Naive B cell (primary cell): ENCODE results near the gene SPRR4. TPM values are rescaled to one million over a fixed set of nuclear protein-coding genes. Genes with fewer than 3 reads are reported as not detected.
A peak's percentile ranks its signal among the peaks of the same experiment; 100 is the strongest.

ENCODE experiments used
- ATAC-seq, 2 donors: fragments of 150-1000 bp; cut with Tn5 transposase; 2 replicates each; pipeline ENCODE4 v1.10.0; 2021; ENCODE audit warnings: low read depth in 2 of 2, mild to moderate bottlenecking in 2 of 2, moderate library complexity in 2 of 2
- DNase-seq: peaks from one replicate; pipeline ENCODE4 v3.0.0; 2022
- H3K27ac Mint-ChIP-seq, 6 donors: one replicate each; pipeline ENCODE4 v1.8.0; 2020 to 2022; ENCODE audit warnings: mild to moderate bottlenecking in 6 of 6, mixed read lengths in 6 of 6, moderate library complexity in 5 of 6, inconsistent platforms in 2 of 6
- H3K27me3 Mint-ChIP-seq, 3 donors: one replicate each; pipeline ENCODE4 v1.8.0; 2021 to 2022; ENCODE audit warnings: mixed read lengths in 3 of 3, mild to moderate bottlenecking in 1 of 3
- H3K36me3 Mint-ChIP-seq, 2 donors: one replicate each; pipeline ENCODE4 v1.8.0; 2020 to 2022; ENCODE audit warnings: mixed read lengths in 2 of 2, inconsistent platforms in 1 of 2, mild to moderate bottlenecking in 1 of 2
- H3K4me1 Mint-ChIP-seq, 3 donors: one replicate each; pipeline ENCODE4 v1.8.0; 2020 to 2022; ENCODE audit warnings: mixed read lengths in 3 of 3, inconsistent platforms in 1 of 3, mild to moderate bottlenecking in 1 of 3, moderate library complexity in 1 of 3
- H3K4me3 Mint-ChIP-seq, 8 donors: one replicate each; pipeline ENCODE4 v1.8.0; 2020 to 2022; ENCODE audit warnings: mild to moderate bottlenecking in 8 of 8, mixed read lengths in 8 of 8, moderate library complexity in 8 of 8, inconsistent platforms in 2 of 8
- H3K9me3 Mint-ChIP-seq, 7 donors: one replicate each; pipeline ENCODE4 v1.8.0; 2020 to 2022; ENCODE audit warnings: mixed read lengths in 7 of 7, mild to moderate bottlenecking in 5 of 7, inconsistent platforms in 2 of 7, moderate library complexity in 1 of 7
- polyA plus RNA-seq, 6 donors: library from polyadenylated mRNA; unstranded; fragments of 300-500 nt; fragmentation: Illumina TruSeq; gene quantifications; one replicate each; pipeline ENCODE4 v1.2.3, GENCODE V29; 2021; ENCODE audit warnings: low read depth in 6 of 6

The SPRR4 gene, protein sequence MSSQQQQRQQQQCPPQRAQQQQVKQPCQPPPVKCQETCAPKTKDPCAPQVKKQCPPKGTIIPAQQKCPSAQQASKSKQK
- polyA plus RNA-seq: not detected

- no peaks in the 10 kb centered on the region for H3K36me3 Mint-ChIP-seq
- peaks cover 0 to 5% (median 0%) of the 10 kb centered on the region in 7 donors for H3K9me3 Mint-ChIP-seq
- no peak for ATAC-seq
- peaks cover 32 to 72% (median 33%) of the 10 kb centered on the region in 3 donors for H3K27me3 Mint-ChIP-seq
- no peaks in the 10 kb centered on the region for H3K4me1 Mint-ChIP-seq
- no peak for DNase-seq
- H3K27ac Mint-ChIP-seq: no peak within 1 kb of the TSS
- H3K4me3 Mint-ChIP-seq: no peak within 1 kb of the TSS
Measured at GRCh38 chr1:152970495-152970894, at the start of gene SPRR4. Gene SPRR4 (plus strand): TSS chr1:152970648. CDS start chr1:152971891, 1,243 bp downstream.

GRCh38 chr1:152924191-152924590 is 46.3 kb upstream of the SPRR4 start:
- ATAC-seq (no peak), DNase-seq (no peak)
- Mint-ChIP-seq H3K9me3 (peaks cover 0 to 5% (median 3%) of the 10 kb centered on the region in 7 donors), H3K4me1 (no peaks in the 10 kb centered on the region), H3K36me3 (no peaks in the 10 kb centered on the region), H3K27me3 (peaks cover 25 to 38% (median 33%) of the 10 kb centered on the region in 3 donors), H3K27ac (no peak overlapping the region), H3K4me3 (no peak overlapping the region)

- ATAC-seq (no peak), DNase-seq (no peak)
- no peak overlapping the region for H3K27ac Mint-ChIP-seq
- peaks cover 0 to 4% (median 3%) of the 10 kb centered on the region in 7 donors for H3K9me3 Mint-ChIP-seq
- H3K4me3 Mint-ChIP-seq: no peak overlapping the region
- no peaks in the 10 kb centered on the region for H3K36me3 Mint-ChIP-seq
- peaks cover 25 to 41% (median 29%) of the 10 kb centered on the region in 3 donors for H3K27me3 Mint-ChIP-seq
- H3K4me1 Mint-ChIP-seq: no peaks in the 10 kb centered on the region
Measured at GRCh38 chr1:152926091-152926490, 44.4 kb upstream of the SPRR4 start.

DNA sequence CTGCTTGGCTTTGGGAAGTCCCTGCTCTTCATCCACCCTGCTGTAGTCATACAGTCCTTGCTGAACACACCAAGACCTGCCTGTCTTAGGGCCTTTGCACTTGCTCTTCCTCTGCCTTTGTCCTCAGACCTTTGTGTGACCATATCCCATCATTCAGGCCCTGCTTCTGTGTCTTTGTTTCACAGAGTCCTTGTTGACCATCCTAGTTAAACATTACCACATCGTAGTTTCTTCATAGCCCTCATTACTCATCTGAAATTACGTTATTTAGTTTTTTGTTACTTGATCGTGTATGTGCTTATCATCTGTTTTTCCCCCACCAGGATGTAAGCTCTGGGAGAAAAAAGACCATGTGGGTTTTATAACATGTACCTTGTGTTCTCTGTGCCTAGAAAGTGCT is 41.8 kb upstream of the SPRR4 start:
- no peak overlapping the region for H3K27ac Mint-ChIP-seq
- no peak for ATAC-seq
- no peaks in the 10 kb centered on the region for H3K36me3 Mint-ChIP-seq
- H3K4me3 Mint-ChIP-seq: no peak overlapping the region
- no peaks in the 10 kb centered on the region for H3K4me1 Mint-ChIP-seq
- H3K9me3 Mint-ChIP-seq: peaks cover 0 to 4% (median 0%) of the 10 kb centered on the region in 7 donors
- peaks cover 19 to 31% (median 24%) of the 10 kb centered on the region in 3 donors for H3K27me3 Mint-ChIP-seq
- no peak for DNase-seq

DNA sequence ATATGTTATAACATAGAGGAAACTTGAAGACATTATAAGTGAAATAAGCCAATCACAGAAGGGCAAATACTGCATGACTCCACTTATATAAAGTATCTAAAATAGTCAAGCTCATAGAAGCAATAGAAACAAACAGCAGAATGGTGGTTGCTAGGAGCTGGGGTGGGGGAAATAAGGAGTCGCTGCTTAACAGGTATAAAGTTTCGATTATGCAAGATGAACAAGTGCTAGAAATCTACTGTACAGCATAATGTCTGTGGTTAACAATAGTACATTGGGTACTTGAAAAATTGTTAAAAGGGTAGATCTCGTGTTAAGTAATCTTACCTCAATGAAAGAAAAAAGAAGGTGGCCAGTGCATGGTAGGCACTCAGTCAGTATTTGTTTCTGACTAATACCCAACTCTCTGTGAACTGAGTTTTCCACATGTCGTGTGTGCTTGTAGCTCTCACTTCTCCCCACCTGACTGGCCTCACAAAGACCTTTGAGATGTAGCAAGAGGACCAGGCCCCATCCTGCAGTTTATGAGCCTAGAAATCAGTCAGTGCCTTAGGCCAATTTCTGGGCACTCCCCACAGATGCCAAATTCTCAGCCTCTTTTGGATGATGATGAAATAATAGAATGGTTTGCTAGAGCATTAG is 38.2 kb upstream of the SPRR4 start:
- DNase-seq: no peak
- ATAC-seq: no peak
- Mint-ChIP-seq H3K4me3 (no peak overlapping the region), H3K9me3 (peaks cover 0 to 4% (median 2%) of the 10 kb centered on the region in 7 donors), H3K36me3 (no peaks in the 10 kb centered on the region), H3K27me3 (peaks cover 15 to 23% (median 18%) of the 10 kb centered on the region in 3 donors), H3K27ac (no peak overlapping the region), H3K4me1 (no peaks in the 10 kb centered on the region)

DNA sequence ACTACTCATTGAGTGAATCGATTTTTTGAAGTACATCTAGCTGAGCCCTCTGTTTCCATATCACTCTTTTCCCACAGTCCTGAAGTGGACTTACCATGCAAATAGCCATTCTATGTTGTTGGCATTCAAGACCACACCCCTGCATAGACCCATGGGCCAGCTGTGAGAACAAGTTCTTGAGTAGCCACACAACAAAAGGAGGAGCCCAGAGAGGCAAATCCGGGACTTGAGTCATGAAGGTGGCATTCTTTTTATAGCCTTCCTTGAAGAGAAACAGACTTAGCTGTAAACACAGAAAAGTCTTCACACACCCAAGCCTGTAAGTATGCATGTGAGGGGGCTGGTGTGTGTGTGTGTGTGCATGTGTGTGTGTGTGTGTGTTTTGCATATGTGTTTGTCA is 37.3 kb upstream of the SPRR4 start:
- no peak overlapping the region for H3K27ac Mint-ChIP-seq
- peaks cover 0 to 4% (median 2%) of the 10 kb centered on the region in 7 donors for H3K9me3 Mint-ChIP-seq
- H3K36me3 Mint-ChIP-seq: no peaks in the 10 kb centered on the region
- no peak for DNase-seq
- H3K27me3 Mint-ChIP-seq: peaks cover 15 to 23% (median 18%) of the 10 kb centered on the region in 3 donors
- no peak for ATAC-seq
- H3K4me3 Mint-ChIP-seq: no peak overlapping the region
- no peaks in the 10 kb centered on the region for H3K4me1 Mint-ChIP-seq

- no peak overlapping the region for H3K4me3 Mint-ChIP-seq
- H3K9me3 Mint-ChIP-seq: peaks cover 0 to 6% (median 3%) of the 10 kb centered on the region in 7 donors
- H3K4me1 Mint-ChIP-seq: no peaks in the 10 kb centered on the region
Measured at GRCh38 chr1:152940614-152941013, 29.8 kb upstream of the SPRR4 start.

DNA sequence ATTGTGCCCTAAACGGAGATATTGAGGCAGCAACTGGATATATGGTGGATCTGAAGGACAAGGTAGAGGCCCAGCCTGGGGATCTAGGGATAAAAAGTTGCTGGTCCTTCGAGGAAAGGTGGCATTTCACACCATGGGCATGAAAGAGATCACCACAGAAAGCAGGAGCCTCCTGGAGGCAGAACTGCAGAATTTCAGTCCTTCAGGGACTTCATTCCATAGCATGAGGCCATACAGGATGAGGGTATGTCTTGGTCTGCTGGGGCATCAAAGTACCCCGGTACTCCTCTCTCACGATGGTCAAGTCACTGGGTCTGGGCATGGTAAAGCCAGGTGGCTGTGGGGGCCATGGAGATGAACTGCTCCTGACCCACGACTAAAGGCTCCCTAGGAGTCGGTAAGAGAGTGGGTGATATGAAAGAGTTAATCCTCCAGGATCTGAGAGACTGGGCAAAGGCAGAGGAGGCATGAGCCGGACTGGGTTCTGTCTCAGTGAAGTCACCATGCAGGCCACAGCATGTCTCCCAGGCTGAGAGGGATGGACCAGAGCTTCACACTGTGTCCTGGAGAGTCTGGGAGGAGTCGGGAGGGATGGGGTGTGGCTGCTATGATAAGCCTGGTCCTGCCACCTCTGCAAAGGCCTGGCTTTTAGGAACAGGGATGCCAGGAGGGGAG is 29.3 kb upstream of the SPRR4 start:
- H3K27me3 Mint-ChIP-seq: peaks cover 0 to 13% (median 8%) of the 10 kb centered on the region in 3 donors
- peak overlapping the region in 1 of 6 donors; percentile 49 for H3K27ac Mint-ChIP-seq
- peaks cover 0 to 6% (median 2%) of the 10 kb centered on the region in 7 donors for H3K9me3 Mint-ChIP-seq
- H3K4me1 Mint-ChIP-seq: no peaks in the 10 kb centered on the region
- peaks cover 0 to 8% of the 10 kb centered on the region in 2 donors for H3K36me3 Mint-ChIP-seq
- ATAC-seq (no peak), DNase-seq (no peak)
- no peak overlapping the region for H3K4me3 Mint-ChIP-seq

More at GRCh38 chr1:152940614-152941013, 29.8 kb upstream of the SPRR4 start:
- no peak for DNase-seq
- peaks cover under 1 to 13% (median 8%) of the 10 kb centered on the region in 3 donors for H3K27me3 Mint-ChIP-seq
- ATAC-seq: no peak
- peaks cover 0 to 8% of the 10 kb centered on the region in 2 donors for H3K36me3 Mint-ChIP-seq
- H3K27ac Mint-ChIP-seq: no peak overlapping the region

DNA sequence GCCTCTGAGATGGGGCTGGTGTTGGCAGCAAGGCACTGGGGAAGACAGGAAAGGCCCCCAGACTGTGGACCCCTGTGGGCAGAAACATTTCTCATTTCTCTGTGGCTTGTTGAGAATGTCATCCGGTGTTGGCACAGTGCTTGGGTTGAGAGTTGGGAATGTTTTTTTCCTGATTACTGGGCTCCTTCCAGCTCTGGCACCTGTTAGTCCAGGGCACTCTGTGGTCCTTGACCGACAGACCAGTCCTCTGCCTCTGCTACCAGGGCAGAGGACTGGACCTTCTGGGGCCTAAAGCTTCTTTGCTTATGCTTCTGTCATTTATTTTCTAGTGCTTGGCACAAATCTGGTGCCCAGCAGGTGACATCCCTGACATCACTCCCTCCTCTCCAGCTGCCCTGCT is 28.3 kb upstream of the SPRR4 start:
- ATAC-seq (no peak), DNase-seq (no peak)
- H3K4me1 Mint-ChIP-seq: no peaks in the 10 kb centered on the region
- H3K9me3 Mint-ChIP-seq: peaks cover 0 to 6% (median 0%) of the 10 kb centered on the region in 7 donors
- H3K27me3 Mint-ChIP-seq: peaks cover under 1 to 21% (median 8%) of the 10 kb centered on the region in 3 donors
- no peak overlapping the region for H3K27ac Mint-ChIP-seq
- peak overlapping the region in 1 of 8 donors; percentile 57 for H3K4me3 Mint-ChIP-seq
- H3K36me3 Mint-ChIP-seq: peaks cover 0 to 8% of the 10 kb centered on the region in 2 donors

DNA sequence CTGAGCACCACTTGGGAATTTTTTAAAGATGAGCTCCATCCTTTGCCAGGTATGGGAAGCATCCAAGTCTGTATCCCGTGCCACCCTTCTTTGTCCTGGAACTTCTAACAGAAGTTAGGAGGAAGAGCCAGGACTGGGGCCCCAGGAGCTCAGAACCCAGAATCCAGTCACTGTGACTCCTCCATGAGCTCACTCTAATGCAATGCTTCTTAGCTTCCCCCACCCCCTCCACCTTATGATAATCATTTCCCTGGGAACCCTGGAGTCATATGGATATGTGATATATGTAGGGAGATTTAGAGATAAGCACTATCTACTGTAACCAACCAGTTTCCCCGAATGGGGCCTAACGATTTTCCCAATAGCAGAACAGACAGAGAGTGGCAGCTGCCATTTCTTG is 24.2 kb upstream of the SPRR4 start:
- DNase-seq: no peak
- no peak overlapping the region for H3K4me3 Mint-ChIP-seq
- H3K36me3 Mint-ChIP-seq: no peaks in the 10 kb centered on the region
- H3K4me1 Mint-ChIP-seq: no peaks in the 10 kb centered on the region
- no peak overlapping the region for H3K27ac Mint-ChIP-seq
- peaks cover 11 to 26% (median 13%) of the 10 kb centered on the region in 3 donors for H3K27me3 Mint-ChIP-seq
- no peak for ATAC-seq
- H3K9me3 Mint-ChIP-seq: no peaks in the 10 kb centered on the region

GRCh38 chr1:152946651-152947256 is 23.7 kb upstream of the SPRR4 start, which contains the start of gene SPRR5:
Gene SPRR5 (plus strand): TSS chr1:152947206. CDS start chr1:152948555, 1,349 bp downstream.
- Mint-ChIP-seq H3K27ac (no peak within 1 kb of the TSS), H3K36me3 (no peaks in the 10 kb centered on the region), H3K4me1 (no peaks in the 10 kb centered on the region), H3K9me3 (no peaks in the 10 kb centered on the region), H3K27me3 (peaks cover 11 to 26% (median 13%) of the 10 kb centered on the region in 3 donors), H3K4me3 (no peak within 1 kb of the TSS)
- ATAC-seq (no peak), DNase-seq (no peak)

DNA sequence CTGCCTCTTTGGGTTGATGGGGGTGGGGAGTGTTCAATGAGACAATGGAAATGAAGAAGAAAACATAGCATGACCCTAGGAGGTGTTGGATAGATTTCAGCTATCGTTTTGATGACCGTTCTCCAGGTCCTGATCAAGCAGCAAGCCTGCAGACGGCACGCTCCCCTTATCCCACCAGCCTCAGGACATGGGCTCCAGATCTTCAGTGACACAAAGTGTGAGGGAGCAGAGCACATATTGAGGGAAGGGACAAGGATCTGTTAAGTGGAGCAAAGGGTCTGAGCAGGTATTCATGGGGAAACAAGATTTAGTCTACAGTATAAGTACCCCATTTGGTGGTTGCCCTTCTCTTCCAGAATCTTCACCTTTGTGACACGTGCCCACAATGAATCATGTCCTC is 18.7 kb upstream of the SPRR4 start:
- Mint-ChIP-seq H3K27ac (no peak overlapping the region), H3K36me3 (no peaks in the 10 kb centered on the region), H3K4me3 (no peak overlapping the region), H3K9me3 (peaks cover 0 to 3% (median 0%) of the 10 kb centered on the region in 7 donors), H3K4me1 (no peaks in the 10 kb centered on the region), H3K27me3 (peaks cover 16 to 32% (median 23%) of the 10 kb centered on the region in 3 donors)
- ATAC-seq (no peak), DNase-seq (no peak)

- H3K4me3 Mint-ChIP-seq: no peak overlapping the region
- peaks cover 0 to 4% (median 0%) of the 10 kb centered on the region in 7 donors for H3K9me3 Mint-ChIP-seq
- no peaks in the 10 kb centered on the region for H3K4me1 Mint-ChIP-seq
- ATAC-seq: no peak
- no peak overlapping the region for H3K27ac Mint-ChIP-seq
- DNase-seq: no peak
- H3K36me3 Mint-ChIP-seq: no peaks in the 10 kb centered on the region
- peaks cover 15 to 32% (median 23%) of the 10 kb centered on the region in 3 donors for H3K27me3 Mint-ChIP-seq
Measured at GRCh38 chr1:152953761-152954160, 16.7 kb upstream of the SPRR4 start.
